DOHH2 (cell line): Measurements from ENCODE around the gene NPAS3.

Source experiments
- H3F3A ChIP-seq: fragments of 200-600 bp; sonication (generic), shearing (Covaris generic); 2 replicates; pipeline ENCODE4 v1.6.0; 2016; ENCODE audit warnings: antibody characterized with exemption, mild to moderate bottlenecking; ENCODE audit not compliant: control insufficient read depth, insufficient read depth
- H3K27ac ChIP-seq: fragments of 200-600 bp; sonication (generic); 2 replicates; pipeline ENCODE4 v1.5.1; 2014; ENCODE audit warnings: low read depth, mild to moderate bottlenecking, low read length, moderate library complexity
- H3K27me3 ChIP-seq: fragments of 200-600 bp; sonication (generic); 2 replicates; pipeline ENCODE4 v1.6.1; 2014; ENCODE audit warnings: mild to moderate bottlenecking, low read length, mixed read lengths; ENCODE audit not compliant: control insufficient read depth
- H3K36me3 ChIP-seq: fragments of 200-600 bp; sonication (generic); 2 replicates; pipeline ENCODE4 v1.6.1; 2014; ENCODE audit warnings: mild to moderate bottlenecking, low read length, moderate library complexity, mixed read lengths; ENCODE audit not compliant: control insufficient read depth
- H3K4me1 ChIP-seq: fragments of 200-600 bp; sonication (generic); 2 replicates; pipeline ENCODE4 v1.6.1; 2014; ENCODE audit warnings: mild to moderate bottlenecking, low read length, mixed read lengths; ENCODE audit not compliant: control insufficient read depth
- H3K4me2 ChIP-seq: fragments of 200-600 bp; sonication (generic); 2 replicates; pipeline ENCODE4 v1.6.0; 2014; ENCODE audit warnings: mild to moderate bottlenecking, low read length, moderate library complexity
- H3K4me3 ChIP-seq: fragments of 200-600 bp; sonication (generic); 2 replicates; pipeline ENCODE4 v1.5.1; 2014; ENCODE audit warnings: mild to moderate bottlenecking, low read length, mixed read lengths
- H3K79me2 ChIP-seq: fragments of 200-600 bp; sonication (generic); 2 replicates; pipeline ENCODE4 v1.6.1; 2014; ENCODE audit warnings: mild to moderate bottlenecking, low read length, mixed read lengths; ENCODE audit not compliant: control insufficient read depth
- H3K9me2 ChIP-seq: fragments of 200-600 bp; sonication (generic); replicated peaks from 2 replicates; pipeline ENCODE4 v1.6.1; 2014; ENCODE audit warnings: mild to moderate bottlenecking, low read length, mixed read lengths; ENCODE audit not compliant: control insufficient read depth
- H3K9me3 ChIP-seq: fragments of 200-600 bp; sonication (generic); 2 replicates; pipeline ENCODE4 v1.6.1; 2014; ENCODE audit warnings: antibody characterized with exemption, low read length, mixed read lengths; ENCODE audit not compliant: control insufficient read depth, insufficient read depth
- H4K20me1 ChIP-seq: fragments of 200-600 bp; sonication (generic); 2 replicates; pipeline ENCODE4 v1.6.0; 2014; ENCODE audit warnings: low read depth, mild to moderate bottlenecking, antibody characterized with exemption, low read length, moderate library complexity; ENCODE audit not compliant: control insufficient read depth, insufficient read depth
- CTCF ChIP-seq: fragments of 200-600 bp; sonication (generic); IDR thresholded peaks from one replicate; pipeline ENCODE4 v1.5.1; 2014; ENCODE audit warnings: antibody characterized with exemption, mild to moderate bottlenecking, low read depth, low read length; ENCODE audit not compliant: poor library complexity, severe bottlenecking
- EZH2phosphoT487 ChIP-seq: fragments of 200-600 bp; sonication (generic); IDR thresholded peaks from 2 replicates; pipeline ENCODE4 v1.6.1; 2017; ENCODE audit warnings: borderline replicate concordance, mild to moderate bottlenecking, antibody characterized with exemption, low read length, moderate library complexity, mixed read lengths

The NPAS3 gene

GRCh38 chr14:33642080-33642479 is 703.4 kb downstream of the NPAS3 start:
- TF ChIP-seq CTCF = no peak
- TF ChIP-seq EZH2phosphoT487 = no peak
- Histone ChIP-seq H3K36me3 (no peaks in the 10 kb centered on the region), H3F3A (no peaks in the 10 kb centered on the region), H3K9me3 (no peaks in the 10 kb centered on the region), H3K79me2 (no peaks in the 10 kb centered on the region), H3K4me3 (no peak overlapping the region), H3K27ac (no peak overlapping the region), H3K4me1 (no peaks in the 10 kb centered on the region), H3K27me3 (no peaks in the 10 kb centered on the region), H3K4me2 (no peak overlapping the region), H4K20me1 (no peaks in the 10 kb centered on the region), H3K9me2 (no peaks in the 10 kb centered on the region)

DNA sequence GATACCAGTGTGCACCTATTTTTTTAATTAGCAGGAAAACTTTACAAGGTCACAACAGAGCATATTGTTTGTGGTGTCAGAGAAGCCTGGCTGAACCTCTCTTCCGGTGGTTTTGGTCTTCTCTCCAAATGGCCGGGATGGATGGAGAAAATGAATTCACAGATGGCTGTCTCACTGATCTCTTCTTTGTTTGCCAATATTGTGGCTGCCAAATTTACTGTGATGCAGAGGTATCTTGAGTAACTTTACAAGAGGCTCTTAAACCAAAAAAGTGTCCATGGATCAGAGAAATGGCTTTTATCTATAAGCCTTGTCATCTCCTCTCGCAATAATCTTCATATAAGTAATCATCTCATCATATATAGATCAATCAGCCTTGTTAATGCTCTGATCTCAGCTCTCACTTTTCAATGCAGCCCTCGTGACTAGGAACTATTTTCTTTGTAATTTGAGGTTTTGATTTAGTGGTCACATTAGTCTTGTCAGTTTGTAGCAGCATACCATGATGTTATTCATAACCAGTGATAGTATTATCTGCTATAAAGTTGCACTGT is 704.1 kb downstream of the NPAS3 start:
- Histone ChIP-seq H3K4me3 (no peak overlapping the region), H3K4me2 (no peak overlapping the region), H3K9me2 (no peaks in the 10 kb centered on the region), H4K20me1 (no peaks in the 10 kb centered on the region), H3K79me2 (no peaks in the 10 kb centered on the region), H3F3A (no peaks in the 10 kb centered on the region), H3K27me3 (no peaks in the 10 kb centered on the region), H3K4me1 (no peaks in the 10 kb centered on the region), H3K27ac (no peak overlapping the region), H3K36me3 (no peaks in the 10 kb centered on the region), H3K9me3 (no peaks in the 10 kb centered on the region)
- TF ChIP-seq CTCF (no peak), EZH2phosphoT487 (no peak)

DNA sequence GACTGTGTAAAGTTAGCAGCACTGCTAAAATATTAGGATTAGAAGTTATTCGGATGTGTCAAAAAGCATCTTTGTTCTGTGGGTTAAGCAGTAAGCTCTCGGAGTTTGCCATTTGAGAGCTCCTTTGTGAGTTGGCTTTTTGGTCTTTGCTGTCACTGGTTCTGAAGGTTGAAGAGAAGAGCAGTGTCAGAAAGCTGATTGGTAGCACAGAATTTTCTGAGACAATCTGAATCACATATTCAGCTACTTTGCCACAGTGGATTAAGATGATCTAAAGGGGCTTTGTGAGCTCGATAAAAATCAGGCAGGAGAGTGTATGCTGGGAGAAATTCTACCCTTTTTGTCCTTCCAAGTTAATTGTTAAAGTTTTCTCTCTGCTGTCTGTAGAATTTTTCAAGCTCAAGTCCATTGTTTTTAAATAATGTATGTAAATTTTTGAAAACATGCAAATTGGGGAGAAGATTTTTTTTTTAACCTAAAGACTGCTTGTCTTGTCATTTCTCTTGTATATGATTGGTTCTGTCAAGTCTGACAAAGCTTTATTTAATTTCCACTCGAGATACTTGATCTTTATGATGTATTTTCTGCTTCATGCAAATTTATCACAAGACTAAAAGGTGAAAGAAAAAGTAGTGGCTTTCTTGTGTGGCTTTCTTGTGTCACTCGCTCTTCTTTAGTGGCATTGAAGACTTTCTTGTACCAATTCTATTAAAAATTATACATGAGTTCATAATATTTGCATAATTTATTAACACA is 704.9 kb downstream of the NPAS3 start:
- H3K27me3 ChIP-seq = no peaks in the 10 kb centered on the region
- H3K9me2 ChIP-seq = no peaks in the 10 kb centered on the region
- no peaks in the 10 kb centered on the region for H3K4me1 ChIP-seq

More for the DNA sequence above, 704.9 kb downstream of the NPAS3 start:
- no peak overlapping the region for H3K4me3 ChIP-seq
- H3K27ac ChIP-seq = no peak overlapping the region
- TF ChIP-seq EZH2phosphoT487 = no peak
- TF ChIP-seq CTCF = no peak
- no peaks in the 10 kb centered on the region for H3K36me3 ChIP-seq
- H4K20me1 ChIP-seq = no peaks in the 10 kb centered on the region
- H3K79me2 ChIP-seq = no peaks in the 10 kb centered on the region
- H3F3A ChIP-seq = no peaks in the 10 kb centered on the region
- H3K9me3 ChIP-seq = no peaks in the 10 kb centered on the region
- H3K4me2 ChIP-seq = no peak overlapping the region
